Natural killer cell (primary cell): Measurements from ENCODE around the gene TMC1. TPM values are rescaled to one million over a fixed set of nuclear protein-coding genes. Genes with fewer than 3 reads are reported as not detected.

Source experiments
- ATAC-seq, 3 donors: fragments of 150-1000 bp in 2 of 3; fragments of 200-7000 bp in 1 of 3; cut with Tn5 transposase; 1 replicate in 1 of 3; 2 replicates in 2 of 3; pipeline ENCODE4 v1.10.0; 2021; ENCODE audit warnings: mild to moderate bottlenecking in 2 of 3, moderate library complexity in 2 of 3
- DNase-seq, 2 donors: peaks; one replicate each; pipeline versions ENCODE4 v3.0.0 to v3.0.0-alpha.2; 2013 to 2021; ENCODE audit warnings: mixed read lengths in 1 of 2
- H3K27ac ChIP-seq: one replicate; pipeline ENCODE4 v1.5.1; 2013; ENCODE audit warnings: mild to moderate bottlenecking, low read length
- H3K27me3 ChIP-seq: one replicate; pipeline ENCODE4 v1.6.1; 2013; ENCODE audit warnings: low read length; ENCODE audit not compliant: control insufficient read depth, insufficient read depth
- H3K36me3 ChIP-seq: one replicate; pipeline ENCODE4 v1.6.1; 2013; ENCODE audit warnings: low read length; ENCODE audit not compliant: control insufficient read depth, insufficient read depth
- H3K4me1 ChIP-seq: one replicate; pipeline ENCODE4 v1.6.1; 2013; ENCODE audit warnings: low read length; ENCODE audit not compliant: control insufficient read depth, insufficient read depth
- H3K4me3 ChIP-seq: one replicate; pipeline ENCODE4 v1.5.1; 2013; ENCODE audit warnings: low read length
- H3K9me3 ChIP-seq: one replicate; pipeline ENCODE4 v1.6.1; 2013; ENCODE audit warnings: low read length; ENCODE audit not compliant: control insufficient read depth, insufficient read depth
- H3K27ac Mint-ChIP-seq, 2 donors: one replicate each; pipeline ENCODE4 v1.8.0; 2022; ENCODE audit warnings: mild to moderate bottlenecking in 2 of 2, mixed read lengths in 2 of 2, moderate library complexity in 1 of 2
- H3K27me3 Mint-ChIP-seq, 2 donors: one replicate each; pipeline ENCODE4 v1.8.0; 2022; ENCODE audit warnings: low read depth in 2 of 2, mixed read lengths in 2 of 2
- H3K36me3 Mint-ChIP-seq: one replicate; pipeline ENCODE4 v1.8.0; 2022; ENCODE audit warnings: mixed read lengths
- H3K4me1 Mint-ChIP-seq, 2 donors: one replicate each; pipeline ENCODE4 v1.8.0; 2022; ENCODE audit warnings: mixed read lengths in 2 of 2
- H3K4me3 Mint-ChIP-seq: one replicate; pipeline ENCODE4 v1.8.0; 2022; ENCODE audit warnings: mild to moderate bottlenecking, moderate library complexity, mixed read lengths
- H3K9me3 Mint-ChIP-seq, 2 donors: one replicate each; pipeline ENCODE4 v1.8.0; 2022; ENCODE audit warnings: mixed read lengths in 2 of 2
- CTCF ChIP-seq: fragments of 200-600 bp; IDR thresholded peaks from one replicate; pipeline ENCODE4 v1.8.0; 2022; ENCODE audit warnings: antibody characterized with exemption
- WGBS: methylation state at CpG from one replicate; pipeline ENCODE4 v1.1.7; 2013; ENCODE audit warnings: missing lambda C conversion rate; ENCODE audit not compliant: insufficient coverage; 5-methylcytosine and 5-hydroxymethylcytosine counted together
- intact Hi-C: fragments of 100-400 bp; cut with micrococcal nuclease; formaldehyde crosslinking; loops from one replicate; pipeline ENCODE4 v1.14.2; 2022
- total RNA-seq, 4 donors: library from RNA; stranded (reverse); fragments of 120-200 nt in 1 of 4; gene quantifications; one replicate each; pipeline versions ENCODE4 v1.2.3 to v1.2.4, GENCODE V29; 2013 to 2022

The TMC1 gene
- total RNA-seq, 3 donors from 2014 or later (not counting 1 experiment from before 2014, with no cell fraction given) = not detected

DNA sequence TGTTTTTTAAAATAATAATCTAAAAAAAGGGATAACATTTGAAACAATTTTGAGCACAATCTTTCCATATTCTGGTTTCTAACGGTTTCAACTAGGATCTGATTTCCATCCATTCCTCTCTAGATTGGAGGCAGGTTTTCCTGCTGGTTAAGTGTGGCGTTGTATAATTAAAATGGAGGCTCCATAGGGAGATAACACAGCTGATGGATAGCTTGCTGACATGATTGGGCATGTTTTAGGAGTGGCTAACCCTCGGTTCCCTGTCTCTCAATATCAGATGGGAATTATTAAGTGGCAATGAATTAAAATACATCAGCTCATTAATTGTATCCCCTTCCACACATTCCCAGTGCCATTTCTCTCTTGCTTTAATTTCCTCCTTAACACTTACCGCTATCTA lies 222.4 kb downstream of the TMC1 start:
- ATAC-seq = no peak
- no peak overlapping the region for H3K4me3 Mint-ChIP-seq
- H3K27ac Mint-ChIP-seq = no peak overlapping the region
- no peaks in the 10 kb centered on the region for H3K36me3 Mint-ChIP-seq
- no peaks in the 10 kb centered on the region for H3K36me3 ChIP-seq
- WGBS = 86% methylated on average over 2 of the region's 4 CpGs
- no peaks in the 10 kb centered on the region for H3K9me3 ChIP-seq
- no peaks in the 10 kb centered on the region for H3K27me3 Mint-ChIP-seq
- DNase-seq = no peak
- H3K9me3 Mint-ChIP-seq = no peaks in the 10 kb centered on the region
- no peak overlapping the region for H3K4me3 ChIP-seq
- H3K27ac ChIP-seq = no peak overlapping the region
- intact Hi-C loops = no loop called here
- no peaks in the 10 kb centered on the region for H3K4me1 ChIP-seq
- no peak for TF ChIP-seq CTCF
- H3K4me1 Mint-ChIP-seq = no peaks in the 10 kb centered on the region
- H3K27me3 ChIP-seq = no peaks in the 10 kb centered on the region

- Mint-ChIP-seq H3K4me1 (no peaks in the 10 kb centered on the region), H3K9me3 (no peaks in the 10 kb centered on the region), H3K27me3 (peaks cover 0 to 6% of the 10 kb centered on the region in 2 donors)
Observed at GRCh38 chr9:72749276-72749675, 227.9 kb downstream of the TMC1 start.

DNA sequence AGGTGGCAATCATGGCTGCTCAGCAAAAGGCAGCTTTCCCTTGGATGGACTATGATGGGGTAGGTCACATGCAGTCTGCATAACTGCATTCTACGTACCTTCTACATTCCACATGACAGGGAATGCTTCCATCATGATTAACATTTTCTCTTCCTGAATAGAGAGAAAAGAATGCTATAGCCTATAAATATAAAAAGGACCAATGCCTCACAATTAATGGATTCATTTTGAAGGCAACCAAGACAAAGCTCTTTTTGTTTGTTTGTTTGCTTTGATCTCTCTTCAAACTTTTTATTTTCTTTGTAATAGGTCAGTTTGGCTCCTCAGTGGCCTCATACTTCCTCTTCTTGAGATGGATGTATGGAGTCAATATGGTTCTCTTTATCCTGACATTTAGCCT lies 230.1 kb downstream of the TMC1 start:
- H3K4me1 ChIP-seq = no peaks in the 10 kb centered on the region
- TF ChIP-seq CTCF = no peak
- Mint-ChIP-seq H3K27me3 (peaks cover 0 to 8% of the 10 kb centered on the region in 2 donors), H3K36me3 (no peaks in the 10 kb centered on the region), H3K9me3 (no peaks in the 10 kb centered on the region), H3K27ac (no peak overlapping the region), H3K4me3 (no peak overlapping the region), H3K4me1 (no peaks in the 10 kb centered on the region)
- H3K27ac ChIP-seq = no peak overlapping the region
- WGBS = no CpG with 5 or more reads among the region's 1 CpG
- no peaks in the 10 kb centered on the region for H3K36me3 ChIP-seq
- no peaks in the 10 kb centered on the region for H3K27me3 ChIP-seq
- H3K9me3 ChIP-seq = no peaks in the 10 kb centered on the region
- DNase-seq (no peak), ATAC-seq (no peak)
- H3K4me3 ChIP-seq = no peak overlapping the region
- intact Hi-C loops = no loop called here

More at GRCh38 chr9:72749276-72749675, 227.9 kb downstream of the TMC1 start:
- H3K9me3 ChIP-seq = no peaks in the 10 kb centered on the region
- DNase-seq (no peak), ATAC-seq (no peak)
- no peaks in the 10 kb centered on the region for H3K36me3 ChIP-seq
- TF ChIP-seq CTCF = no peak
- H3K4me3 ChIP-seq = no peak overlapping the region
- intact Hi-C loops = no loop called here
- H3K27me3 ChIP-seq = no peaks in the 10 kb centered on the region
- no peaks in the 10 kb centered on the region for H3K36me3 Mint-ChIP-seq
- no peak overlapping the region for H3K27ac ChIP-seq
- no peaks in the 10 kb centered on the region for H3K4me1 ChIP-seq
- no peak overlapping the region for H3K4me3 Mint-ChIP-seq
- no peak overlapping the region for H3K27ac Mint-ChIP-seq
- WGBS = 93% methylated on average over 5 of the region's 5 CpGs

DNA sequence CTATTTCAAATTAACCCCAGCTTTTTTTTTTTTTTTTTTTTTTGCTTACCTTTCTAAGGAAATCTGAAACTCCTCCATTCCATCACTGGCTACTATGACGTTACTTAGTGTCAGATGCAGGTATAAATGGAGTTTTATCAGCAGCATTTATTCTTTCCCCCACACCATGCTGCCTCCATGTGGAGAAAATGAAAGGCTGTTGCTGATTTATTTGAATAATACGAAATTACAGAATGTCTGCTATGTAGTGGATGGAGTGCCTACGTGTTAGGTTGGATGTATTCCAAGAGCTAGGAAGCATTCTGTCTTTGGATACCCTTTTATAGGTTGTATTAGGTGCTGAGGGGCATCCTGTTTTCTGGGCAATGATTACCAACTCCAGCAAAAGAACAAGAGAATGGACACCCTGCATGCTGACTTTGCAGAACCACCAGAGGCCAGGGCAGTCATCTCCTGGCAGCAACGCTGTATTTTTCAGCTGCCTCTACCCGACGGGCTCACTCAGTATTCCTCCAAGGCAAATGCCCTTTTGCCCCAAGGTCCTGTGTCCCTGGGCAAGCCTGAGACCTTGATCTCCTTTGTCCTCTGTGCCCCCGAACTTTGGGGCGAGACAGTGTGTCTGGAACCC lies 232.0 kb downstream of the TMC1 start:
- intact Hi-C loops = no loop called here
- DNase-seq (no peak), ATAC-seq (no peak)
- H3K9me3 ChIP-seq = no peaks in the 10 kb centered on the region
- no peak overlapping the region for H3K27ac ChIP-seq
- H3K36me3 ChIP-seq = no peaks in the 10 kb centered on the region
- no peak for TF ChIP-seq CTCF
- no peak overlapping the region for H3K4me3 ChIP-seq
- no peaks in the 10 kb centered on the region for H3K27me3 ChIP-seq
- WGBS = 86% methylated on average over 7 of the region's 8 CpGs
- Mint-ChIP-seq H3K36me3 (no peaks in the 10 kb centered on the region), H3K27ac (no peak overlapping the region), H3K27me3 (peaks cover 0 to 15% of the 10 kb centered on the region in 2 donors), H3K9me3 (no peaks in the 10 kb centered on the region), H3K4me3 (no peak overlapping the region), H3K4me1 (no peaks in the 10 kb centered on the region)
- H3K4me1 ChIP-seq = no peaks in the 10 kb centered on the region
